Smooth muscle cell (in vitro differentiated cells): Measurements from ENCODE around the gene GNG12. TPM values are rescaled to one million over a fixed set of nuclear protein-coding genes. Genes with fewer than 3 reads are reported as not detected.

Experiments used
- DNase-seq: peaks from one replicate; lab custom pipeline; 2025; ENCODE audit not compliant: unreplicated experiment; lab: John Stamatoyannopoulos, UW
- H2AFZ ChIP-seq: fragments of 200-600 bp; sonication (generic); 2 replicates; pipeline ENCODE4 v1.6.0; 2016; ENCODE audit warnings: antibody characterized with exemption, low read depth, mild to moderate bottlenecking
- H3F3A ChIP-seq: fragments of 200-600 bp; sonication (generic); 2 replicates; pipeline ENCODE4 v1.6.0; 2017; ENCODE audit warnings: antibody characterized with exemption, low read depth
- H3K27ac ChIP-seq: fragments of 200-600 bp; sonication (generic); 2 replicates; pipeline ENCODE4 v1.5.1; 2016; ENCODE audit warnings: low read depth, mild to moderate bottlenecking
- H3K27me3 ChIP-seq: fragments of 200-600 bp; sonication (generic); 2 replicates; pipeline ENCODE4 v1.6.1; 2016; ENCODE audit warnings: low read depth, mild to moderate bottlenecking
- H3K36me3 ChIP-seq: fragments of 200-600 bp; sonication (generic); 2 replicates; pipeline ENCODE4 v1.5.1; 2016; ENCODE audit warnings: low read depth
- H3K4me1 ChIP-seq: fragments of 200-600 bp; sonication (generic); 2 replicates; pipeline ENCODE4 v1.5.1; 2016; ENCODE audit warnings: low read depth
- H3K4me2 ChIP-seq: fragments of 200-600 bp; sonication (generic); 2 replicates; pipeline ENCODE4 v1.6.0; 2016; ENCODE audit warnings: mild to moderate bottlenecking
- H3K4me3 ChIP-seq: fragments of 200-600 bp; sonication (generic); 2 replicates; pipeline ENCODE4 v1.5.1; 2016; ENCODE audit warnings: mild to moderate bottlenecking
- H3K79me2 ChIP-seq: fragments of 200-600 bp; sonication (generic); 2 replicates; pipeline ENCODE4 v1.6.0; 2016; ENCODE audit warnings: low read depth, mild to moderate bottlenecking
- H3K9ac ChIP-seq: fragments of 200-600 bp; sonication (generic); 2 replicates; pipeline ENCODE4 v1.6.0; 2016; ENCODE audit warnings: low read depth
- H3K9me3 ChIP-seq: fragments of 200-600 bp; sonication (generic); replicated peaks from 2 replicates; pipeline ENCODE4 v1.5.1; 2016; ENCODE audit warnings: low read depth
- H4K20me1 ChIP-seq: fragments of 200-600 bp; sonication (generic); 2 replicates; pipeline ENCODE4 v1.6.0; 2016; ENCODE audit warnings: low read depth
- CTCF ChIP-seq: fragments of 200-600 bp; sonication (generic); IDR thresholded peaks from 2 replicates; pipeline ENCODE4 v1.5.1; 2017; ENCODE audit warnings: borderline replicate concordance, mild to moderate bottlenecking, antibody characterized with exemption; ENCODE audit not compliant: insufficient read depth, poor library complexity, severe bottlenecking
- WGBS: methylation state at CpG from one replicate; pipeline ENCODE4 v1.1.7; 2016; ENCODE audit warnings: low lambda C conversion rate; 5-methylcytosine and 5-hydroxymethylcytosine counted together
- polyA plus RNA-seq: library from polyadenylated mRNA; unstranded; fragments of >200 nt; fragmentation: Nextera tagmentation; extraction: Ambion mirVana; gene quantifications from 2 replicates; pipeline ENCODE4 v1.2.1, GENCODE V29; 2016
- total RNA-seq: library from RNA; depleted of rRNA; stranded (reverse); fragments of >200 nt; gene quantifications from 2 replicates; pipeline ENCODE4 v1.2.3, GENCODE V29; 2014

Gene GNG12
- total and polyA plus RNA-seq, 2 experiments from 2014 or later, result 54.6 to 86.6 TPM

- peaks cover 11% of the 10 kb centered on the region for H3K79me2 ChIP-seq
- H3K4me1 ChIP-seq, result no peaks in the 10 kb centered on the region
- H3K9ac ChIP-seq, result no peak overlapping the region
- no peaks in the 10 kb centered on the region for H3K36me3 ChIP-seq
- no peaks in the 10 kb centered on the region for H3K27me3 ChIP-seq
- no peak overlapping the region for H3K4me2 ChIP-seq
- H4K20me1 ChIP-seq, result peaks cover 36% of the 10 kb centered on the region
- no peak for DNase-seq
- peaks cover 6% of the 10 kb centered on the region for H3F3A ChIP-seq
- no peaks in the 10 kb centered on the region for H3K9me3 ChIP-seq
- H3K4me3 ChIP-seq, result no peak overlapping the region
- no peak overlapping the region for H3K27ac ChIP-seq
- H2AFZ ChIP-seq, result no peak overlapping the region
- TF ChIP-seq CTCF, result no peak
Observed at GRCh38 chr1:67777016-67777415, 56.3 kb downstream of the GNG12 start.

GRCh38 chr1:67773462-67773861, 59.8 kb downstream of the GNG12 start:
- H3K4me1 ChIP-seq, result peaks cover 5% of the 10 kb centered on the region
- peak overlapping the region; percentile 9 for H3K27ac ChIP-seq
- H3K9ac ChIP-seq, result no peak overlapping the region
- peaks cover 4% of the 10 kb centered on the region for H3K79me2 ChIP-seq
- 89% methylated on average over 4 of the region's 4 CpGs for WGBS
- no peaks in the 10 kb centered on the region for H3K27me3 ChIP-seq
- H2AFZ ChIP-seq, result no peak overlapping the region
- no peak overlapping the region for H3K4me2 ChIP-seq
- no peaks in the 10 kb centered on the region for H3K36me3 ChIP-seq
- TF ChIP-seq CTCF, result no peak
- H4K20me1 ChIP-seq, result peaks cover 4% of the 10 kb centered on the region
- H3F3A ChIP-seq, result peaks cover 12% of the 10 kb centered on the region
- H3K9me3 ChIP-seq, result no peaks in the 10 kb centered on the region
- no peak overlapping the region for H3K4me3 ChIP-seq
- no peak for DNase-seq

- Histone ChIP-seq H3K36me3 (no peaks in the 10 kb centered on the region), H3K4me2 (peak overlapping the region; percentile 37), H3K27me3 (no peaks in the 10 kb centered on the region), H4K20me1 (no peaks in the 10 kb centered on the region), H3F3A (peaks cover 12% of the 10 kb centered on the region), H3K9me3 (no peaks in the 10 kb centered on the region), H3K4me1 (peaks cover 12% of the 10 kb centered on the region), H3K27ac (peak overlapping the region; percentile 91), H3K9ac (peak overlapping the region; percentile 79), H3K4me3 (no peak overlapping the region), H2AFZ (no peak overlapping the region), H3K79me2 (no peaks in the 10 kb centered on the region)
- WGBS, result 3% methylated on average over 1 of the region's 1 CpG
- no peak for TF ChIP-seq CTCF
- no peak for DNase-seq
Observed at GRCh38 chr1:67771749-67772148, 61.5 kb downstream of the GNG12 start.

- no peak overlapping the region for H2AFZ ChIP-seq
- no peaks in the 10 kb centered on the region for H3K36me3 ChIP-seq
- H3K9ac ChIP-seq, result peak overlapping the region; percentile 79
- no peak for DNase-seq
- no peak for TF ChIP-seq CTCF
- H3K4me3 ChIP-seq, result no peak overlapping the region
- no peaks in the 10 kb centered on the region for H3K79me2 ChIP-seq
- H3F3A ChIP-seq, result peaks cover 12% of the 10 kb centered on the region
- no peaks in the 10 kb centered on the region for H3K27me3 ChIP-seq
- peak overlapping the region; percentile 37 for H3K4me2 ChIP-seq
- WGBS, result 75% methylated on average over 6 of the region's 6 CpGs
- H3K9me3 ChIP-seq, result no peaks in the 10 kb centered on the region
- H3K27ac ChIP-seq, result peak overlapping the region; percentile 91
- peaks cover 18% of the 10 kb centered on the region for H3K4me1 ChIP-seq
- no peaks in the 10 kb centered on the region for H4K20me1 ChIP-seq
Observed at GRCh38 chr1:67771152-67771551, 62.1 kb downstream of the GNG12 start.
